LNCAP (cell line): ENCODE measurements around the gene CLN5.

ENCODE experiments used
- CTCF ChIP-seq: fragments of 450-650 bp; IDR thresholded peaks from 2 replicates; pipeline ENCODE4 v1.5.1; 2017; ENCODE audit warnings: mild to moderate bottlenecking

Gene CLN5

GRCh38 chr13:76980075-76980718, 11.7 kb upstream of the CLN5 start:
- peak; percentile 91 for TF ChIP-seq CTCF

GRCh38 chr13:76982061-76982460, 9.8 kb upstream of the CLN5 start:
- TF ChIP-seq CTCF = no peak

GRCh38 chr13:76983676-76984075, 8.2 kb upstream of the CLN5 start:
- TF ChIP-seq CTCF = no peak

GRCh38 chr13:76991432-76991795, 467 bp upstream of the CLN5 start:
- TF ChIP-seq CTCF = no peak

- no peak for TF ChIP-seq CTCF
Measured at GRCh38 chr13:76992548-76993001, 694 bp downstream of the CLN5 start.

GRCh38 chr13:76993021-76993420, 1.1 kb downstream of the CLN5 start:
- TF ChIP-seq CTCF = no peak

- no peak for TF ChIP-seq CTCF
Measured at GRCh38 chr13:76993473-76993872, 1.6 kb downstream of the CLN5 start.

GRCh38 chr13:76994281-76994680, 2.4 kb downstream of the CLN5 start:
- TF ChIP-seq CTCF = no peak
